HG02678 (cell line): Measurements from ENCODE around the gene TRPC4AP.

Experiments used
- ATAC-seq: cut with Tn5 transposase; IDR thresholded peaks from one replicate; pipeline ENCODE4 v1.9.1; 2021; ENCODE audit warnings: mild to moderate bottlenecking, moderate library complexity; ENCODE audit not compliant: unreplicated experiment

TRPC4AP gene

GRCh38 chr20:34990661-34991214, 101.9 kb downstream of the TRPC4AP start:
- ATAC-seq: no peak

- no peak for ATAC-seq
Observed at GRCh38 chr20:34990231-34990630, 102.4 kb downstream of the TRPC4AP start.

GRCh38 chr20:34989670-34990069, 102.9 kb downstream of the TRPC4AP start:
- ATAC-seq: no peak

GRCh38 chr20:34989118-34989517, 103.5 kb downstream of the TRPC4AP start:
- ATAC-seq: no peak

- no peak for ATAC-seq
Observed at GRCh38 chr20:34988191-34988540, 104.4 kb downstream of the TRPC4AP start.

- ATAC-seq: no peak
Observed at GRCh38 chr20:34987288-34988190, 105.1 kb downstream of the TRPC4AP start.

GRCh38 chr20:34986311-34987287, 106.0 kb downstream of the TRPC4AP start:
- no peak for ATAC-seq

GRCh38 chr20:34985461-34986310, 106.9 kb downstream of the TRPC4AP start:
- no peak for ATAC-seq

GRCh38 chr20:34984756-34985261, 107.8 kb downstream of the TRPC4AP start:
- ATAC-seq: no peak

- no peak for ATAC-seq
Observed at GRCh38 chr20:34983995-34984735, 108.4 kb downstream of the TRPC4AP start.

GRCh38 chr20:34983089-34983820, 109.4 kb downstream of the TRPC4AP start:
- no peak for ATAC-seq

GRCh38 chr20:34982270-34983088, 110.1 kb downstream of the TRPC4AP start:
- no peak for ATAC-seq

GRCh38 chr20:34980543-34981233, 111.9 kb downstream of the TRPC4AP start:
- no peak for ATAC-seq

GRCh38 chr20:34979366-34980153, 113.0 kb downstream of the TRPC4AP start:
- no peak for ATAC-seq

- ATAC-seq: no peak
Observed at GRCh38 chr20:34978092-34978744, 114.4 kb downstream of the TRPC4AP start.
